Loucy (cell line): ENCODE measurements around the gene SPATA3.

Experiments
- H2AFZ ChIP-seq: fragments of 200-600 bp; sonication (generic); 2 replicates; pipeline ENCODE4 v1.6.0; 2016; ENCODE audit warnings: antibody characterized with exemption, mild to moderate bottlenecking, low read length, moderate library complexity
- H3F3A ChIP-seq: fragments of 200-600 bp; 2 replicates; pipeline ENCODE4 v1.6.0; 2016; ENCODE audit warnings: antibody characterized with exemption, low read depth, mild to moderate bottlenecking
- H3K27me3 ChIP-seq: fragments of 200-600 bp; sonication (generic); 2 replicates; pipeline ENCODE4 v1.6.1; 2014; ENCODE audit warnings: low read length, mild to moderate bottlenecking; ENCODE audit not compliant: insufficient read depth, poor library complexity, severe bottlenecking
- H3K36me3 ChIP-seq: fragments of 200-600 bp; sonication (generic); 2 replicates; pipeline ENCODE4 v1.6.1; 2016; ENCODE audit warnings: low read length; ENCODE audit not compliant: insufficient read depth
- H3K4me1 ChIP-seq: fragments of 200-600 bp; sonication (generic); 2 replicates; pipeline ENCODE4 v1.5.1; 2014; ENCODE audit warnings: low read length, mild to moderate bottlenecking; ENCODE audit not compliant: insufficient read depth, poor library complexity, severe bottlenecking
- H3K4me2 ChIP-seq: fragments of 200-600 bp; sonication (generic); 2 replicates; pipeline ENCODE4 v1.6.0; 2014; ENCODE audit warnings: antibody characterized with exemption, low read length, low read depth, mild to moderate bottlenecking; ENCODE audit not compliant: poor library complexity, severe bottlenecking
- H3K4me3 ChIP-seq: fragments of 200-600 bp; sonication (generic); 2 replicates; pipeline ENCODE4 v1.5.1; 2014; ENCODE audit warnings: low read length, mild to moderate bottlenecking, mixed read lengths; ENCODE audit not compliant: poor library complexity, severe bottlenecking
- H3K79me2 ChIP-seq: fragments of 200-600 bp; sonication (generic); 2 replicates; pipeline ENCODE4 v1.6.1; 2014; ENCODE audit warnings: low read length; ENCODE audit not compliant: insufficient read depth
- H3K9ac ChIP-seq: fragments of 200-600 bp; sonication (generic); 2 replicates; pipeline ENCODE4 v1.6.0; 2014; ENCODE audit warnings: mild to moderate bottlenecking, low read depth, low read length, moderate library complexity; ENCODE audit not compliant: poor library complexity, severe bottlenecking
- H3K9me2 ChIP-seq: fragments of 200-600 bp; sonication (generic); replicated peaks from 2 replicates; pipeline ENCODE4 v1.6.1; 2016; ENCODE audit warnings: low read depth, low read length, mixed read lengths
- H3K9me3 ChIP-seq: fragments of 200-600 bp; sonication (generic); 2 replicates; pipeline ENCODE4 v1.6.1; 2014; ENCODE audit warnings: mild to moderate bottlenecking, antibody characterized with exemption, low read length, low read depth; ENCODE audit not compliant: insufficient read depth
- H4K20me1 ChIP-seq: fragments of 200-600 bp; sonication (generic); 2 replicates; pipeline ENCODE4 v1.6.0; 2014; ENCODE audit warnings: antibody characterized with exemption, low read length, mild to moderate bottlenecking; ENCODE audit not compliant: insufficient read depth, poor library complexity, severe bottlenecking
- CTCF ChIP-seq: fragments of 200-600 bp; sonication (generic); conservative IDR thresholded peaks from 2 replicates; pipeline ENCODE4 v1.5.1; 2014; ENCODE audit warnings: mild to moderate bottlenecking, antibody characterized with exemption, low read length
- EZH2phosphoT487 ChIP-seq: fragments of 200-600 bp; IDR thresholded peaks from 2 replicates; pipeline ENCODE4 v1.6.1; 2018; ENCODE audit warnings: antibody characterized with exemption, mild to moderate bottlenecking, moderate library complexity, borderline replicate concordance

Gene SPATA3

GRCh38 chr2:230955163-230955737 lies 40.7 kb upstream of the SPATA3 start:
- Histone ChIP-seq H3K9ac (no peak overlapping the region), H3K36me3 (no peaks in the 10 kb centered on the region), H3K9me2 (no peaks in the 10 kb centered on the region), H3K27me3 (no peaks in the 10 kb centered on the region), H3F3A (no peaks in the 10 kb centered on the region), H4K20me1 (no peaks in the 10 kb centered on the region), H3K4me3 (no peak overlapping the region), H3K9me3 (no peaks in the 10 kb centered on the region), H3K79me2 (no peaks in the 10 kb centered on the region), H2AFZ (no peak overlapping the region), H3K4me1 (peaks cover 21% of the 10 kb centered on the region), H3K4me2 (no peak overlapping the region)
- TF ChIP-seq EZH2phosphoT487 (no peak), CTCF (no peak)

- no peak overlapping the region for H3K9ac ChIP-seq
- peak overlapping the region; percentile 58 for H3K4me2 ChIP-seq
- peak overlapping the region; percentile 62 for H3K4me3 ChIP-seq
- peaks cover 22% of the 10 kb centered on the region for H3K4me1 ChIP-seq
- H4K20me1 ChIP-seq, result no peaks in the 10 kb centered on the region
- H3K9me3 ChIP-seq, result no peaks in the 10 kb centered on the region
- no peak for TF ChIP-seq CTCF
- no peak for TF ChIP-seq EZH2phosphoT487
- no peaks in the 10 kb centered on the region for H3K9me2 ChIP-seq
- H3K36me3 ChIP-seq, result no peaks in the 10 kb centered on the region
- H2AFZ ChIP-seq, result peak overlapping the region; percentile 73; the same call in 1 of the 2 replicates
- no peaks in the 10 kb centered on the region for H3F3A ChIP-seq
- H3K27me3 ChIP-seq, result no peaks in the 10 kb centered on the region
- H3K79me2 ChIP-seq, result no peaks in the 10 kb centered on the region
These were observed 38.8 kb upstream of the SPATA3 start for GRCh38 chr2:230956827-230957755.

DNA sequence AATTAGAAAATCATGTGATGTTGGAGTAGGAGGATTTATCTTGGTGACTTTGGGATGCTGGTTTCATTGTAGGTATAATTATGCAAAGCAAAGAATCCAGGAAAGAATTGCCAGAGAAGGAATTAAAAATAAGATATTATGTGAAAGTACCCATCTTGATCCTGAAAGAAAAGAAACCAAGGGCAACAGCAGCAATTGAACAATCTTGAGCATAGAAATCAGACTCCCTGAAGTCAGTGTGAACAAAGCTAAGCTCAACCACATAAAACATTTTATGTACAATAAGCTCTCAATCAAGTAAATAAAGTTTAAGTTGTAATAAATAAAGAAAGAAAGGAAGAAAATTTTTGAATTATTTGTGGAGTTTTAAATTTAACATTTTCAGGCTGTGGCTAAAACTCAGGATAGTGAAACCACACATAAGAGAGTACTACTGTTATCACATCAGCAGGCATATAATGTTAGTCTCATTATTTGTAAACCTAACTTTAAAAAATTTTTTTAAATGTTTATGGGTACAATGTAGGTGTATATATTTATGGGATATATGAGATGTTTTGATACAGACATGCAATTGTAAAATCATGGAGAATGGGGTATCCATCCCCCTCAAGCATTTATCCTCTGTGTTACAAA lies 38.0 kb upstream of the SPATA3 start:
- Histone ChIP-seq H3F3A (no peaks in the 10 kb centered on the region), H3K36me3 (no peaks in the 10 kb centered on the region), H3K4me1 (peaks cover 22% of the 10 kb centered on the region), H3K4me3 (peak overlapping the region; percentile 62), H3K4me2 (peak overlapping the region; percentile 58), H3K79me2 (no peaks in the 10 kb centered on the region), H4K20me1 (no peaks in the 10 kb centered on the region), H3K9me3 (no peaks in the 10 kb centered on the region), H3K9ac (no peak overlapping the region), H3K27me3 (no peaks in the 10 kb centered on the region), H2AFZ (peak overlapping the region; percentile 73; the same call in 1 of the 2 replicates), H3K9me2 (no peaks in the 10 kb centered on the region)
- TF ChIP-seq EZH2phosphoT487, result no peak
- TF ChIP-seq CTCF, result no peak
